ENCODE measurements around the gene NDFIP1.

The NDFIP1 gene

GRCh38 chr5:142108432-142109330, at the start of gene NDFIP1:
Gene NDFIP1, plus strand, starts transcription at chr5:142108779. Its CDS starts 196 bp downstream, at chr5:142108975.
- no peaks in the 10 kb centered on the region for H3K9me3 ChIP-seq (ENCODE audit: control insufficient read depth, insufficient read depth, low read length)
- H3K36me3 ChIP-seq (ENCODE audit: control insufficient read depth, insufficient read depth, low read length): no peaks in the 10 kb centered on the region
- H3K4me3 ChIP-seq (ENCODE audit: low read depth, low read length): peak within 1 kb of the TSS; percentile 88
- H3K27ac ChIP-seq (ENCODE audit: low read depth, low read length): peak within 1 kb of the TSS; percentile 75
- H3K4me1 ChIP-seq (ENCODE audit: control insufficient read depth, insufficient read depth, low read length): peaks cover 13% of the 10 kb centered on the region
- H3K27me3 ChIP-seq (ENCODE audit: control insufficient read depth, insufficient read depth, low read length): peaks cover 29% of the 10 kb centered on the region
- H3K9ac ChIP-seq (ENCODE audit: low read depth, low read length): peak within 1 kb of the TSS; percentile 89

- no peaks in the 10 kb centered on the region for H3K36me3 ChIP-seq (ENCODE audit: control insufficient read depth, insufficient read depth, low read length)
- no peak overlapping the region for H3K4me3 ChIP-seq (ENCODE audit: low read depth, low read length)
- H3K27me3 ChIP-seq (ENCODE audit: control insufficient read depth, insufficient read depth, low read length): no peaks in the 10 kb centered on the region
- no peaks in the 10 kb centered on the region for H3K9me3 ChIP-seq (ENCODE audit: control insufficient read depth, insufficient read depth, low read length)
- no peak overlapping the region for H3K27ac ChIP-seq (ENCODE audit: low read depth, low read length)
- no peak overlapping the region for H3K9ac ChIP-seq (ENCODE audit: low read depth, low read length)
- H3K4me1 ChIP-seq (ENCODE audit: control insufficient read depth, insufficient read depth, low read length): peaks cover 13% of the 10 kb centered on the region
Observed at GRCh38 chr5:142059304-142059940, 49.2 kb upstream of the NDFIP1 start.

- no peak overlapping the region for H3K27ac ChIP-seq (ENCODE audit: low read depth, low read length)
- H3K9ac ChIP-seq (ENCODE audit: low read depth, low read length): no peak overlapping the region
- no peaks in the 10 kb centered on the region for H3K36me3 ChIP-seq (ENCODE audit: control insufficient read depth, insufficient read depth, low read length)
- 0 out of 2 replicates have a peak overlapping the region, but pooled peaks have one; percentile 48 for H3K4me3 ChIP-seq (ENCODE audit: low read depth, low read length)
- H3K9me3 ChIP-seq (ENCODE audit: control insufficient read depth, insufficient read depth, low read length): no peaks in the 10 kb centered on the region
- H3K27me3 ChIP-seq (ENCODE audit: control insufficient read depth, insufficient read depth, low read length): no peaks in the 10 kb centered on the region
- H3K4me1 ChIP-seq (ENCODE audit: control insufficient read depth, insufficient read depth, low read length): peaks cover 8% of the 10 kb centered on the region
Observed at GRCh38 chr5:142063376-142063775, 45.2 kb upstream of the NDFIP1 start.

GRCh38 chr5:142063878-142064331, 44.7 kb upstream of the NDFIP1 start:
- Histone ChIP-seq H3K27ac (ENCODE audit: low read depth, low read length) (peak overlapping the region; percentile 55), H3K9ac (ENCODE audit: low read depth, low read length) (no peak overlapping the region), H3K4me1 (ENCODE audit: control insufficient read depth, insufficient read depth, low read length) (peaks cover 8% of the 10 kb centered on the region), H3K9me3 (ENCODE audit: control insufficient read depth, insufficient read depth, low read length) (no peaks in the 10 kb centered on the region), H3K36me3 (ENCODE audit: control insufficient read depth, insufficient read depth, low read length) (no peaks in the 10 kb centered on the region), H3K27me3 (ENCODE audit: control insufficient read depth, insufficient read depth, low read length) (no peaks in the 10 kb centered on the region), H3K4me3 (ENCODE audit: low read depth, low read length) (peak overlapping the region; percentile 48)

DNA sequence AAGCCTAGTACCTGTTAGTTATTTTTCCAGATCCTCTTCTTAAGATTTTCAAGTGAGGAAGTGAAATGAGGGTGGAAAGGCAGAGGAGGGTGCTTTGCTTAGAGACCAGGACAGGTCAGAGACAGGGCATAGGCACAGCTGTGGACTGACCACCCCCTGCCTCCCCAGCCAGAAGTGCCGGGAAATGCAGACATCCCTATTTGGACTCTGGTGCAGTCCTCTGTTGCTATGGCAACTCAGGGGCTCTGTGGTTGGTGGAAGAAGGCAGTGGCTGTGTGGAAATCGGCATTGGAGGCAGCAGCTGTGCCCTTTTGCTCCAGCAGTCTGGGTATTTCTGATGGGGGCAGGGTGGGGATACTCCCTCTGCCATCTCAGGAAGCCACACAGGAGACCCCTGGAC, 43.3 kb upstream of the NDFIP1 start:
- Histone ChIP-seq H3K9me3 (ENCODE audit: control insufficient read depth, insufficient read depth, low read length) (no peaks in the 10 kb centered on the region), H3K36me3 (ENCODE audit: control insufficient read depth, insufficient read depth, low read length) (no peaks in the 10 kb centered on the region), H3K9ac (ENCODE audit: low read depth, low read length) (no peak overlapping the region), H3K4me1 (ENCODE audit: control insufficient read depth, insufficient read depth, low read length) (peaks cover 8% of the 10 kb centered on the region), H3K27ac (ENCODE audit: low read depth, low read length) (no peak overlapping the region), H3K4me3 (ENCODE audit: low read depth, low read length) (no peak overlapping the region), H3K27me3 (ENCODE audit: control insufficient read depth, insufficient read depth, low read length) (no peaks in the 10 kb centered on the region)

DNA sequence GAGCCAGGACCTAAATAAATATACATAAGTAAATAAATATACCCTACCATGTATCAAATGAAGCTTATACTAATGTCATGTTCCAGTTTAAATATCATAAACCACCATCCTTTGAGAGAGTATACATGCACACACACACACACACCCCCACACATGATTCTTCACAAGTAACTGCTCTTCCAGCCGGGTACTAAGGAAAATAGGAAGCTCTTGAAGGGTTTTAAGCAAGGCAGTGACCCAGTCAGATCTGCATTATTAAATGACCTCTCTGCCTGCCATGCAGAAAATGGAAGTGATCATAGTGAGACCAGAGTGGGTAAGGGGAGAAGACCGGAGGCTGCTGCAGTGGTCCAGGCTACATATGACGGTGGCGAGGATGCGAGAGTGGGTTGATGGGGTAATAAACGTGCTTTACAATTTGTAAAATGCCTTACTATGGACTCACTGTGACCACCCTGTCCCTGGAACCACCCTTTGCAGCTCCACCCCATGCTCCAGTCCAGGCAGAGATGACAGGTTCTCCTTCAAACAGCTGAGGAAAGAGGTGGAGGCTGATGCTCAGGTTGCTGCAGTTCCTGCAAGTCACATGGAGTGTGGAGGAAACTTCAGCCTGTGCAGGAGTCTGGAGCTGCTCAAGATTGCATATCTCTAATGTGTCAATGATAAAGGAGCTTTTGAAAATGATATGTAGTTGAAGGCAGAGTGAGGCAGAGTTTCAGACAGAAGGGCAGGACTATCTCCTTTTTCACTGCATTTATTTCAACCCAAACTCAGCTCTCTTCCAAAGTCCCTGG, 38.8 kb upstream of the NDFIP1 start:
- Histone ChIP-seq H3K36me3 (ENCODE audit: control insufficient read depth, insufficient read depth, low read length) (no peaks in the 10 kb centered on the region), H3K4me1 (ENCODE audit: control insufficient read depth, insufficient read depth, low read length) (no peaks in the 10 kb centered on the region), H3K27me3 (ENCODE audit: control insufficient read depth, insufficient read depth, low read length) (no peaks in the 10 kb centered on the region), H3K27ac (ENCODE audit: low read depth, low read length) (no peak overlapping the region), H3K4me3 (ENCODE audit: low read depth, low read length) (no peak overlapping the region), H3K9me3 (ENCODE audit: control insufficient read depth, insufficient read depth, low read length) (no peaks in the 10 kb centered on the region), H3K9ac (ENCODE audit: low read depth, low read length) (no peak overlapping the region)

DNA sequence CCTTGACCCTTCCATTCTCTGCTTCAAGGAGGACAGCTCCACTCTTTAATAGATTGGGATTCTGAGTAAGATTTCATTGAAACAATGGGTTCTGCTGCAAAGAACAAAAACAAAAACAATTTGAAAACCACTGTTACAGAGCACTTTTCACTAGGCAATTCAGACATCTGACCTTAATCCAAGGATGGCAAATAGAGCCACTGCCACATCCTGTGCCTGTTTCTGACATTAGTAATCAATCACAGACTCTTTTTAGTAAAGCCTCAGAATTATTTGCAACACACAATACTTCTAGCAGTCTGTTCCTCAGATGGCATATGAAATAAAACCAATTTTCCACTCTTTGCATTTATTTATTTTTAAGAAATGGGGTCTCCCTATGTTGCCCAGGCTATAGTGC, 37.8 kb upstream of the NDFIP1 start:
- H3K27ac ChIP-seq (ENCODE audit: low read depth, low read length): no peak overlapping the region
- no peaks in the 10 kb centered on the region for H3K9me3 ChIP-seq (ENCODE audit: control insufficient read depth, insufficient read depth, low read length)

DNA sequence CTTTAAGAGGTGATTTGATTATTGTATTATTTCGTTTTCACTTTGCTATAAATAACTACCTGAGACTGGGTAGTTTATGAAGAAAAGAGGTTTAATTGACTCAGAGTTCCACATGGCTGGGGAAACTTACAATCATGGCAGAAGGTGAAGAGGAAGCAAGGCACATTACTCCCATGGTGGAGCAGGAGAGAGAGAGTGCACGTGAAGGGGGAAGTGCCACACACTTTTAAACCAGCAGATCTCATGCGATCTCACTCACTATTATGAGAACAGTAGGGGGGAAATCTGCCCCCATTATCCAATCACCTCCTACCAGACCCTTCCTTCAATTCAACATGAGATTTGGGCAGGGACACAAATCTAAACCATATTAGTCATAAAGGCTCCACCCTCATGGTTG, 36.1 kb upstream of the NDFIP1 start:
- no peak overlapping the region for H3K4me3 ChIP-seq (ENCODE audit: low read depth, low read length)
- no peak overlapping the region for H3K27ac ChIP-seq (ENCODE audit: low read depth, low read length)
- H3K27me3 ChIP-seq (ENCODE audit: control insufficient read depth, insufficient read depth, low read length): no peaks in the 10 kb centered on the region
- H3K9ac ChIP-seq (ENCODE audit: low read depth, low read length): no peak overlapping the region
- no peaks in the 10 kb centered on the region for H3K9me3 ChIP-seq (ENCODE audit: control insufficient read depth, insufficient read depth, low read length)
- H3K4me1 ChIP-seq (ENCODE audit: control insufficient read depth, insufficient read depth, low read length): no peaks in the 10 kb centered on the region
- no peaks in the 10 kb centered on the region for H3K36me3 ChIP-seq (ENCODE audit: control insufficient read depth, insufficient read depth, low read length)

More for the DNA sequence above, 37.8 kb upstream of the NDFIP1 start:
- Histone ChIP-seq H3K4me1 (ENCODE audit: control insufficient read depth, insufficient read depth, low read length) (no peaks in the 10 kb centered on the region), H3K4me3 (ENCODE audit: low read depth, low read length) (no peak overlapping the region), H3K27me3 (ENCODE audit: control insufficient read depth, insufficient read depth, low read length) (no peaks in the 10 kb centered on the region), H3K9ac (ENCODE audit: low read depth, low read length) (no peak overlapping the region), H3K36me3 (ENCODE audit: control insufficient read depth, insufficient read depth, low read length) (no peaks in the 10 kb centered on the region)

DNA sequence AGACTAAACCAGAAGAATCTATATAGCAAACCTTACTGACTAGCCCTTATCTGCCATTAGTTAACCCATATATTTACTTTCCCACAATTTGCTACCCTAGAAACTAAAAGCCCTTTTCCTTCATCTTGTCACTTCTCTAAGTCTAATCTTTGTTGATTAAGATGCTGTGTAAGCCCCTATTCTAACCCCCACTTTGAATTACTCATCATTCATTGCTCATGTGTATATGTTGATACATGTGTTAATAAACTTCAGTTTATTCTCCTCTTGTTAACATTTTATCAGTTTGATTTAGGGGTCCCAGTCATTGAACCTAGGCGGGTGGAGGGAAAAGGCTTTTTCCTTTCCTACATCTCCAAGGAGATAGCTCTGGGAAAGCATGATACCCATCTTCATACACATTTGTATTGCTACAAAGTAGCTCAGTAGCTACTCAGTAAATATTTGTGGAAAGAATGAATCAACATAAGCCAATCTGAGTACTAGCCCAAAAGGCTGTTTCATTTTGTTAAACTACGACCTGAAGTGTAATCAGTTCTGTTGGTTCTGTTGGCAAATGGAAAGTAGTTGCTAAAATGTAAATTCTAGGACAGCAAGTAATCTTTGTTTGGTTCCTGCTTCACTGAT, 35.1 kb upstream of the NDFIP1 start:
- H3K4me1 ChIP-seq (ENCODE audit: control insufficient read depth, insufficient read depth, low read length): no peaks in the 10 kb centered on the region
- no peaks in the 10 kb centered on the region for H3K9me3 ChIP-seq (ENCODE audit: control insufficient read depth, insufficient read depth, low read length)
- no peak overlapping the region for H3K9ac ChIP-seq (ENCODE audit: low read depth, low read length)
- H3K4me3 ChIP-seq (ENCODE audit: low read depth, low read length): no peak overlapping the region
- H3K27ac ChIP-seq (ENCODE audit: low read depth, low read length): peak overlapping the region; percentile 31
- no peaks in the 10 kb centered on the region for H3K27me3 ChIP-seq (ENCODE audit: control insufficient read depth, insufficient read depth, low read length)
- no peaks in the 10 kb centered on the region for H3K36me3 ChIP-seq (ENCODE audit: control insufficient read depth, insufficient read depth, low read length)

- no peaks in the 10 kb centered on the region for H3K36me3 ChIP-seq (ENCODE audit: control insufficient read depth, insufficient read depth, low read length)
- H3K27me3 ChIP-seq (ENCODE audit: control insufficient read depth, insufficient read depth, low read length): no peaks in the 10 kb centered on the region
- H3K4me3 ChIP-seq (ENCODE audit: low read depth, low read length): no peak overlapping the region
- no peak overlapping the region for H3K9ac ChIP-seq (ENCODE audit: low read depth, low read length)
- H3K4me1 ChIP-seq (ENCODE audit: control insufficient read depth, insufficient read depth, low read length): no peaks in the 10 kb centered on the region
- H3K9me3 ChIP-seq (ENCODE audit: control insufficient read depth, insufficient read depth, low read length): no peaks in the 10 kb centered on the region
- H3K27ac ChIP-seq (ENCODE audit: low read depth, low read length): peak overlapping the region; percentile 31
Observed at GRCh38 chr5:142074006-142074405, 34.6 kb upstream of the NDFIP1 start.

Data from HUES48 (cell line).